Fibroblast of upper back skin (primary cell): ENCODE data around the gene SCCPDH.
"Not testable (repeated sequence)": the region's sequence is repeated elsewhere in the genome, so short reads cannot be mapped to it uniquely, and the experiment has no call there.

Experiments
- DNase-seq: peaks from one replicate; pipeline ENCODE4 v3.0.0-alpha.2; 2013

SCCPDH gene, protein sequence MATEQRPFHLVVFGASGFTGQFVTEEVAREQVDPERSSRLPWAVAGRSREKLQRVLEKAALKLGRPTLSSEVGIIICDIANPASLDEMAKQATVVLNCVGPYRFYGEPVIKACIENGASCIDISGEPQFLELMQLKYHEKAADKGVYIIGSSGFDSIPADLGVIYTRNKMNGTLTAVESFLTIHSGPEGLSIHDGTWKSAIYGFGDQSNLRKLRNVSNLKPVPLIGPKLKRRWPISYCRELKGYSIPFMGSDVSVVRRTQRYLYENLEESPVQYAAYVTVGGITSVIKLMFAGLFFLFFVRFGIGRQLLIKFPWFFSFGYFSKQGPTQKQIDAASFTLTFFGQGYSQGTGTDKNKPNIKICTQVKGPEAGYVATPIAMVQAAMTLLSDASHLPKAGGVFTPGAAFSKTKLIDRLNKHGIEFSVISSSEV

DNA sequence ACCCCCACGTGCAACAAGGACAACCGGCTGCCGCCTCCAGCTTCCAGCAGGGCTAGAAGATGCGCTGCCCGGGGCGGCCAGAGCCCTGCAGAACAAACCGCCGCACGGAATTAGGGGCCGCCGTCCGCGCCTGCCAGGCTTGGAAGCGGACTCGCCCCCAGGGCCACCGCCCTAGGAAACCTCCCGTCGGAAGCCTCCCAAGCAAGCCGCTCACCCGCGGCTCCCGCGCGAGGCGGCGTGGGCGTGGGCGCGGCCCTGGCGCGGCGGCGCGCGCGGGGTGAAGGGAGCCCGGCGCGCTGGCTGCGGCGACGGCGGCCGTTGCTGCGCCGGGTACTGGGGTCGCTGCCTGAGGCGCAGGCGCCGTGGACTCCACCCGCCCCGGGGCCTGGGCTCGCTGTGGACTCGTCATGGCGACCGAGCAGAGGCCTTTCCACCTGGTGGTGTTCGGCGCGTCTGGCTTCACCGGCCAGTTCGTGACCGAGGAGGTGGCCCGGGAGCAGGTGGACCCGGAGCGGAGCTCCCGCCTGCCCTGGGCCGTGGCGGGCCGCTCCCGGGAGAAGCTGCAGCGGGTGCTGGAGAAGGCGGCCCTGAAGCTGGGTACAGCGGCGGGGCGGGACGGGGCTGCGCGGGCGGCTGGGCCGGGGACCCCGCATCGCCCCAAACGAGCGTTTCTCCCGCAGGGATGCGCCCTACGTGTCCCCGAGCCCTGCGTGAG, at the start of gene SCCPDH:
TSS of gene SCCPDH (plus strand) at position 394 of the 715 bp plus-strand sequence. CDS start at position 408, 14 bp downstream.
- peak; percentile 67 for DNase-seq

DNA sequence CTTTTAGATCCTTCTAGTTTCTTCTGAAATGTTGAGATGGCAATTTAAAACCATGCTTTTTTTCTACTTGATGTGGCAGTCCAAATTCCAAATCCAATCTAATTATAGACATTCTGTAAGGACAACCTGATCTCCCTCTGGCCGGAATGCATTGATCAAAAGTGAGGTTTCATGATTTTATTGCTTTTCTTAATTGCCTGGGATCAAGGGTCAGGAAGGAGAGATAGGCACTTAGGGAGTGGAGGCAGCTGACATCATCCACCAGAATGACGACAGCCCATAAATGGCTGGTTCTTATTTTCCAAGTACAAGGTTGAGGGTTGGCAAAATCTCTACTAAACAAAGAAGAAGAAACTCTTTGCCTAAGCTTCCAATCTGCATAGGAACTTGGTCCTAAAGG, 46.4 kb upstream of the SCCPDH start:
- no peak for DNase-seq

DNA sequence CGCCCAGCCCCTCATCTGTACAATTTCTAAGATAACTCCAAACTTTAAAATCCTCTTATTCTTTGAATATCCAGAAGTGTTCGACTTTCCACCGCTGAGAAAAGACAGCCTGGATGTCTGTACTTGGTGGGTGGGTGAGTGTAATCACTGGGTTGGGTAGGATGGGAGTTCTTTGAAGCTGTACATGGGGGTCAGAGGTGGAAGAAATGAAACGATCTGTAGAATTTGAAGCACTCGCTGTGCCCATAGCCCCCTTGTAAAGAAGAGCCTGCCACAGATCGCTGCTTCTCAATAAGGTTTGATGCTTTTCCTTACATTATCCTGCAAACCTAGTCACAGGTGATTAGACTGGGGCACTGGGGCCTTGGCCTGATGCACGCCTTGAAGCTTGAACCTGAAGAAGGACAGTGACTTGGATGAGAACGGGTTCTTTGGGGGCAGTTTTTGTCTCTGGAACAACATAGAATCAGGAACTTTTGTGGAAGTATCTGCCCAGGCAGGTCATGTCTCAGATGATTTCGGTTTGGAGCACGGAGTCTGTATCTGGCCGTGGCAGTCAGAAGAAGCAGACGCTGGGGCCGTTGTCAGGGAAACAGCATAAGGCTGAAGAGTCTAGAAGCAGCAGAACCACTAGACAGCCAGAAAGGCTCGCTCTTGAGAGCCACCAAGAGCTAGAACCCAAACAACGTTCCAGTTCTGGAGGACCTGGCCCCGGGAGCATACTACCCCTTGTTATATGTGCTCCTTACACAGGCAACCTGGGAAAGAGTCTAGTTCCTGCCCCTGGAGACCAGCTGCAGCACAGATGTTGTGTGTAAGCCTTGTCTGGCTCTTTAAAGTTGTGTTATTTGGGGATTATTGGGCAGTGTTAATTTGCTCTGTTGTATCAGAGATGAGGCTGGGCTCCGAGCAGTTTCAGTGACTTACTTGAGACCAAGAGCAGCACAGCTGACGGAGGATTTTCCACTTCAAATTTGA, 45.1 kb upstream of the SCCPDH start:
- DNase-seq = peak; percentile 10

DNA sequence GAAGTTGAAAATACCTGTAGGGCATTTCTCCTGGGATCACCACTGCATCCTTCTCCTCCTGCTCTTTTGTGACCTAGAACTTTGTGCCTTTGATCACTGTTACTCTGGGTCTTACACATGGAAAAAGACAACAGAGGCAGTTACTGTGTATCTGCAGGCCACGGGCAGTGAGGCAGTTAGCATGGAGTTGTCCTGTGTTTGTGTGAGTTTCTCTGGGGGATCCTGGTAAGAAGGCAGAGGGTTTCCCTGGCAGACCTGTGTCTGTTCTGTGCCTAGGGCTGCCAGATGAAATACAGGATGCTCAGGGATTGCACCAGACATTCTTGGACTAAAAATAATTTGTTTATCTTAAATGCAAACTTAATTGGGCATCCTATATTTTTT, 44.4 kb upstream of the SCCPDH start:
- DNase-seq = no peak

DNA sequence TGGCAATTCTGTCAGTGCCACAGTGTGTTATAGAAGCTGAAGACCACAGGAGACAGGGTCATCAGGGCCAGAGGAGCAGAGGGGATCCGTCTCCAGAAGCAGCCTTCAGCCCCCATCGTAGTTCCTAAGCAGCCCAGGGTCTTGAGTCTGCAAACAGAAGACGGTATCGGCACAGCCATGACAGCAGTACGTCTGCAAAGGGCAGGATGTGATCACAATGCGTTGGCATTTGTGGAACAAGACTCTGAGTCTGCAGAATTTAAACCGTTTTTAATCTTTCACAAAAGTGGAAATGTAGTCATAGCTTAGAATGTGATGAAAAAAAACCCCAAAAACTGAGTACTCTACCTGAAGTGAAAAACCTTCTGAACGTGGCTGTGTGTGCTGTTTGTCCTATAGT, 44.0 kb upstream of the SCCPDH start:
- peak; percentile 14 for DNase-seq

DNA sequence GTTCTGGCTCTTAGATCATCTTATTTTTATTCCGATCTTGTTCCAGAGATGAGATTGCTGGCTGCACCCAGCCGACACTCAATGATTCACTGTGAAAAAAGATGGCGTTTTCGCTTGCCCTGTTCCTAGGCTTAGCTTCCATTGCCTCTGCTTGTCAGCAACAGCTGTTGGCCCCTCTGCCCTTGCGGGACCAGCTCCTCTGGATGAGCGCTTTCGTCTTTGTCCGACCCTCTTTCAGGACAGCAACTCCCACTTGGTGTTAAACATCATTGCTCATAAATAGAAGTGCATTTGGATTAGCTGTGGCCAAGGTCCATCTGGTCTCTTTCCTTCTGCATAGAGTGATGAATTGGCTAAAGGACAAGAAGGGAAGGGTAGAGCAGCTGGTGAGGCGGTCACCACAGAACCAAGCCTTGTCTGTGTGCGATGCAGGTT, 43.5 kb upstream of the SCCPDH start:
- DNase-seq = no peak

DNA sequence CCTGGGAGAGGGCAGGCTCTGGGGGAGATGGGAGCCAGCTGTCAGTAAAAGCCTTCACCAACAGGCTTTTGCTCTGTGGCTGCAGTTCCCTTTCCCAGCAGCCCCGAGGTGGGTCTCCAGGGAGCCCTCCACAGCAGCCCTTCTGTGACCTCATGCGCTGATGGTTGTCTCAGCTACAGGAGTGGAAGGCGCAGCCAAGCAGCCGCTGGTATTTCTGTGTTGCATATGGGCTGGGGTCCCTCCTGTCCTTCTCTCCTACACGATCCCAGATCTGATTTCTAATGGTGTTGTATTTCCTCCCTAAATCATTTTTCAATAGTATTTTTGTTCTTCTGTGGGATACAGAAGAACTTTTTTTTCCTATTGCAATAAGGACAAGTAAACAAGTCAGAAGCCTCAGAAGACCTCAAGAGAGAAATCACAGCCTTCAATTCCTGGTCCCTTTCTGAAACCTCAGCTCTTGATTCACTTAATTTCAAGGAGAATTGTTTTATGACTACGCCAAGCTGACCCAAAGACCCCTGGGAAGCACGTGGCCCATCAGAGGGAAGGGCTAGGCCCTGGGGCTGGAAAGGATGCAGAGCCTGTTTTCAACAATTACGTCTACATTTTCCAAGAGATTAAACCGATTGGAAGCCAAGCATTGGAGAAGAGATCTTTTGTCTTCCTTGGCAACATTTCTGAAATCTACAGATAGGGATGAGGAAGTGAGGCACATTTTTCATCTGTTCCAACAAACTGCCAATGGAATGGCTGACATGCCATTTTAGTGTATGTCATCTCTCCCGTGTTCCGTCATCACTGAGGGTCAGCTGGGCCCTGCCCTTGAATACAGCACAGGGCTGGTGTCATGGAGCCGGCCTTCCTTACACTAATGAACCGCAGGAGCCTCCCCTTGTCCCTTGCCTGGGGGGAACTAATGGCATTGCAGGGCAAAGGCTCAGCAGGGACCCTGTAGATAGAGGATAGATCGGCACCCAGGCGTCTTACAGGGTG, 42.0 kb upstream of the SCCPDH start:
- peak; percentile 36 for DNase-seq

DNA sequence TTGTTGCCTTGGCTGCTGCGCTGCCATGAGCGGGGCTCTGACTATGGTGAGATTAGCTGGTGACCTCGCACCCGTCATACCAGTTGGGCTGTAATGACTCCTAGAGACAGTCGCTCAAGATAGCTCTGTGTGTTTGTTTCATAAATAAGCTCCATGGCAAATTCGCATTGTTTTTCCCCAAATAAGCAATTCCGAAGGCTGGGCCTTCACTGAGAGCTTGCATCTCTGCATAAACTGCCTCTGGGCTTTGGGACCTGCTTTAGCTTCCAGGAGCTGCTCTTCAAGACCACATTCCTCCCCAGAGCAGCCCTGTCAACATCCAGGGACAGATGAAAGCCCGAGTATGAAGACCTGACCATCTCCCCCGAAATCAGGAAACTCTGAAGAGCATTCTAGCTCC, 40.7 kb upstream of the SCCPDH start:
- no peak for DNase-seq

DNA sequence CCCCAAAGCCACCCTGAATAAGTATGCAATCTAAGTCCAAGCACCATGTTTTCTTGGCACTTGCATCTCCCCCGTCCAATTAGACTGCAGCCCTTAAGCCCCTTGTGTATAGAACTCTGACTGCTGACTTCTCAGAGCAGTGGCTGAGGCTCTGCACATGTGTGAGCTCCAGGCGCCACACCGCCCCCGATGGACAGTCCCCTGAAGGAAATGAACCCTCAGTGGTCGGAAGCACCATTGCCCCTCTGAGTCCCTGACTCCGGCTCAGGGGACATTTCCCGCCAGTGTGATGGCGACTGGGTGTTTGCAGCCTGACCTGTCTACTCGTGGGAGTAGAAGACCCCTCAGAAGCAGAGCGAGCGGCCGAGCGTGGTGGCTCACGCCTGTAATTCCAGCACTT, 37.2 kb upstream of the SCCPDH start:
- DNase-seq = no peak

DNA sequence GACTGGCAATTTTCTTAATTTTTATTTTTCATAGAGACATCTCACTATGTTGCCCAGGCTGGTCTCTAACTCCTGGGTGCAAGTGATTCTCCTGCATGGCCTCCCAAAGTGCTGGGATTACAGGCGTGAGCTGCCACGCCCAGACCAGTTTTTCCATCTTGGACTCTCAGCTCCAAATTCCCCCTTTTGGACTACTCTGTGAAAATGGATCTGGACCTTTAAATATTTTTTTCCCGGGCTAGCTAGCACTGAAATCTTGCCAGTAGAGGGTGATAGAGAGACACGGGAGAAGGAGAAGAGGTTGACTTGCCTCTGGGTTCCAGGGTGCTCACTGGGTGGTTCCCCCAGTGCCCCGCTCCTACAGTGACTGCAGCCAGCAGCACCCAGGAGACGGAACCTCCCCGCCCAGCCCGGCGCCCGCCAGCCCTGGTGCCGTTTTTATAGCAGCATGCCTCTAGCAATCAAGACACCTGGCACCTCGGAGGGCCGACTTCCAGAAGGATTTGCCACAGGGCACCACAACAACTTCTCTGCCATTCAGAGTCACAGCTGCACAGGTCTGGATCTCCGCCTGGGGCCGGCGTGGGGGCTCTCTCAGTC, 34.7 kb upstream of the SCCPDH start:
- peak; percentile 76 for DNase-seq

DNA sequence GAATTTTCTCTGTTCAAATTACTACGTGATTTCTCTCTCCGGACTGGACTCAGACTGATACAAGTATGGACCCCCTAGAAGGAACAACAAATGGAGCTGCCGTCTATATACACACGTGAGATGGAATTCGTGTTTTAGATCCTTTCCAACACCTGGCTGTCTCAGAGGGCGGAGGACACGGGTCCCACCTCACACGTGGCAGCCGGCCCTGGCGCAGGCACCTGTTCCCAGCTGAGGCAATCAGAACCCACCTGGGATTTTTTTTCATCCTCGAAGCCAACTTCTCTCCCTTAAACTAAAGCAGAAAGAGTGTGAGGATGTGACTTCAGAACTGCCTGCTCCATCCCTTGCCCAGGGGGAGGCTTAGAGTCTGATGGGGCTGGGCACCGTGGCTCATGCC, 34.1 kb upstream of the SCCPDH start:
- no peak for DNase-seq

DNA sequence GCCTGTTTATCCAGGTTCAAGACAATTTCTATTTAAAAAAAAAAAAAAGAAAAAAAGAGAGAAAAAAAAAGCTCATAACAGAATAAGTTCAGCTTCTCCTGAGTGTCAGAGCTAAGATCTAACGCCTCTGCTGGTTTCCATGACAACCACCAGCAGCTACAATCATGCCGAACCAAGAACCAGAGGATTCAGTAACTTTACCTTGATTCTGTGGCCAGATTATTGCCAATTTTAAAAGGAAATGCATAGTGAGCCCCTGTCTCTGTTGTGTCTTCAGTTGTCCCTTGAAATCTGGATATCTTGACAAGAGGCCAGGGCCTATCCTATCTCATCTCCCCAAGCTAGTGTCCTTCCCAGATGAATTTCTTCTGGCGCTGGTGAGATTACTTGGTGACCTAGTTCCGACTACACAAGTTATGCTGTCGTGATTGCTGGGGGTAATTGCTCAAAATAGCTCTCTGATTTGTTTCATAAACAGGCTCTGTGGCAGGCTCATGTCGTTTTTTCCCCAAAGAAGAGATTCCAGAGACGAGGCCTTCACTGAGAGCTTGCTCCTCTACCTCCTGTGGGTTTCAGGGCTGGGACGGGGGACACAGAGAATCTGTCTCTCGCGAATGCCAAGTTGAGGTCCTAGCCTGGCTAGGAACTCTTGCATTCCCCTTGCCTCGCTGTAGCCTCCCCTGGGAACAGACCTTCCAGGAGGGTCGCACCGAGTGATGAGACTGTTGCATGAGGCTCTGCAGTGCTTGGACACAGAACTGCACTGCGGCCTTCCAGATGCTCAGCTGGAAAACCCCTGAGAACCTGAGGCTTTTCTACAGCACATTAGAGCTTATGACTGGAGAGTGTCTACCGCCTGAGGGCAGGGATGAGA, 32.4 kb upstream of the SCCPDH start:
- DNase-seq = no peak

DNA sequence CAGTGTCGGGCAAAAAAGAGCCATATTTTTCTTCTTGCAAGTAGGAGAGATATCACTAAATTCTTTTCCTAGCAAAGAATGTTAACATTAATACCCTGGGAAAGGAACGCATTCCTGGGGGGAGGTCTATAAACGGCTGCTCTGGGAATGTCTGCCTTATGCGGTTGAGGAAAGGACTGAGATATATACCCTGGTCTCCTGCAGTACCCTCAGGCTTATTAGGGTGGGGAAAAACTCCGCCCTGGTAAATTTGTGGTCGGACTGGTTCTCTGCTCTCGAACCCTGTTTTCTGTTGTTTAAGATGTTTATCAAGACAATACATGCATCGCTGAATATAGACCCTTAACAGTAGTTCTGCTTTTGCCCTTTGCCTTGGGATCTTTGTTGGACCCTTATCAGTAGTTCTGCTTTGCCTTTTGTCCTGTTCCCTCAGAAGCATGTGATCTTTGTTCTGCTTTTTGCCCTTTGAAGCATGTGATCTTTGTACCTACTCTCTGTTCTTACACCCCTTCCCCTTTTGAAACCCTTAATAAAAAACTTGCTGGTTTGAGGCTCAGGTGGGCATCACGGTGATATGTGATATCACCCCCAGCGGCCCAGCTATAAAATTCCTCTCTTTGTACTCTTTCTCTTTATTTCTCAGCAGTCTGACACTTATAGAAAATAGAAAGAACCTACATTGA, 29.9 kb upstream of the SCCPDH start:
- DNase-seq = not testable (repeated sequence)

DNA sequence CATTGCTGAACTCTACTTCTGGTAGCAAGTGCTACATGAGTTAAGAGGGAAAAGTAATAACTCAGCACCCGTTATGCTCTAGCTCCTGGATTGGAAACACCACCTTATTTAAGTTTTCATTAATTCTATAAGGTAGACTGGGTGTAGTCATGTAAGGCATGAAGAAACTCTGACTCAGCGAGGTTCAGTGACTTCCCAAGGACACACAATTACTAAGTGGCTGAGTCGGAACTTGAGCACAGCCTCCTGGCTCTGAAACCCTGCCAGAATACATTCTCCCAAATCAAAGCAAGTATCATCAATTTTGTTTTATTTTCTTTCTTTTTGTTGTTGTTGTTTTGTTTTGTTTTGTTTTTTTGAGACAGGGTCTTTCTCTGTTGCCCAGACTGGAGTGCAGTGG, 29.1 kb upstream of the SCCPDH start:
- no peak for DNase-seq

DNA sequence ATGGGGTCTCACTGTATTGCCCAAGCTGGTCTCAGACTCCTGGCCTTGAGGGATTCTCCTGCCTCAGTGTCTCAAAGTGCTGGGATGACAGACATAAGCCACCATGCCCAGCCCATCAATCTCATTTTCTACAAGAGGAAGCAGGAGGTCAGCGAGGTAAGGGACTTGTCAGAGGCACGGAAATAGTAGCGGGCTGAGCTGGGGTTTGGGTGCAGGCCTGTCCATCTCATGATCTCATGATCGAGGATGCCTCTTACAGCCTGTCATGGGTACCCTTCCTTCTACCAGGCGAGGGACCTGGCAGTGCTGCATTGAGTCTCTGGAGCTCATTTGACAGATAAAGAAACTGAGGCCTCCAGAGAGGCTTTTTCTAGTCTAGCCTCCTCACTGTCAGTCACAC, 28.5 kb upstream of the SCCPDH start:
- DNase-seq = no peak

DNA sequence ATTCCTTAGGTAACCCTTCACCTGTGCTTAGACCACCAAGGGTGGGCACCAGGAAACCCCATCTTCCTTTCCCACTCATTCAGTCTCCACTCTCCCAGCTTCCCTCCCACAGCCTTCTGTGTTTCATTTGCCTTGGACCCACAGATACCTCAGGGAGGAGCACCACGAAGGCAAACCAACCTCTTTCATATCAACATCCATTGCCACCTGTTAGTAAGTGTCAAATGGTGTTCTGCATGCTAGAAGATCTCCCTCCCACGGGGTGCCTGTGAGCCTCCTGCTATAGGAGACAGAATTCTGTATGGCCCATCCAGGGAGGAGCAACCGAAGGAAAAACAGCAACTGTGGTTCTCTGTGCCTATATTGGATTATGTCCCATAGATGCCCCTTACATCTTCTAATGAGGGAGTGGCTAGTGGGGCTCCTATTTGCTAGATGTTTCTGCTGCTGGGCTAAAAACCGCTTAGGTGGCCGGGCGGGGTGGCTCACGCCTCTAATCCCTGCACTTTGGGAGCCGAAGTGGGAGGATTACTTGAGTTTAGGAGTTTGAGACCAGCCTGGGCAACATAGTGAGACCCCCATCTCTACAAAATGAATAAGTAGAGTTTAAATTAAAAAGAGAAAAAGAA, 25.6 kb upstream of the SCCPDH start:
- no peak for DNase-seq

DNA sequence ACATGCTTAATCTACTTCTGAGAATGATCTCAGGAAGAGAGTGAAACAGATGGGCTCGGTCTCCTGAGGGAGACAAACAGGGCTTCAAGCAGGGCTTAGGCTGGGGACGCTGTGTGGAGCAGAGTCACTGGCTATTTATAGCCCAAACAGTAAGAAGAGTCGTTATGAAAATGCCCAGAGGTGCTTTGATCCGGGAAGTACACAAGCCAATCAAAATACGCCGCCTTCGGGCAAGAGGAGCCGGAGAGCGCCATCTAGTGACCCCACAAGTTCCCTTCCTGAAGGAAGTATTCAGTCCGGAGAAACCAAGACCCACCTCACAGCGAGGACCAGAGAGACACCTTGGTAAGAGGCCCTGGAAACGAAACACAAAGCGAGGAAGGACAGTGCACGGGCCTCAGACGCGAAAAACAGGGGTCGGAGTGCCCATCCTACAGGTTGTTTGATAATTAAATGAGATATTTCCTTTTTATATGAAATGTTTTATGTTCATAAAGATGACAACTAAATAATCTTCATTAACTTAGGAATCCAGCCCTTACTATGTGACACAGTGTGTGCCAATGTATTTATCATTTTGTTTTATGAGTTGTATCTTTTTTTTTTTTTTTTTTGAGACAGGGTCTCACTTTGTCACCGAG, 25.0 kb upstream of the SCCPDH start:
- DNase-seq = peak; percentile 95

DNA sequence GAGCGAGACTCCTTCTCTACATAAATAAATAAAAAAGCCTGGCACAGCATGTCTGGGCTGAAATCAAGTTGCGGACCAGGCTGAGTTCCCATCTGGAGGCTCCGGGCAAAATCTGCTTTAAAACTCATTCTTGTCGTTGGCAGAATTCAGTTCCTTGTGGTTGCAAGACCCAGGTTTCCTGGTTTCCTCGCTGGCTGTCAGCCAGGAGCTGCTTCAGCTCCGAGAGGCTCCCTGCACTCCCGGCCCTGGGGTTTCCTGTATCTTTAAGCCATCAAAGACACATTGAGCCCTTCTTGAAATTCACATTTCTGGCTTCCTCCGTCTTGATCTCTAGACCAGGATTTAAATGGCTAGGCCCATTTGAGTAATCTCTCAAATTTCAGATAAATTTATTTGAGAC, 20.6 kb upstream of the SCCPDH start:
- no peak for DNase-seq

DNA sequence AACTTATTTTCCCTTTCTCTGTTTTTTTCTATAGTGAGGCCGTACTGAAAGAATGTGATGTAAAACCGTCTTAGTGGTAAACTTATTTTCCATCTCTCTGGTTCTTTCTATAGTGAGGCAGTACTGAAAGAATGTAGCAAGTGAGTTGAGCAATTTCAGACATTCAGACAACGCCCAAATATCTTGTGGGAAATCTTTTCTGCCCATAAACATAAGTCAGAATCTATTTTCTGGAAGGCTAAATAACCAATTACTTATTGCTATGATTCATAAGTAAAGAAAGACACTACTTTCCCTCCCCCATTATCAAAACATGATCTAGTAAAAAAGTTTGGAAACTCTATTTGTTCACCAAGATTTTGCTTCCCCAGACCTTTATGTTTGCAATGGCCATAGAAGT, 18.8 kb upstream of the SCCPDH start:
- DNase-seq = peak; percentile 95
